Motor neuron (in vitro differentiated cells): Measurements from ENCODE around the gene CREG2. TPM values are rescaled to one million over a fixed set of nuclear protein-coding genes. Genes with fewer than 3 reads are reported as not detected.

ENCODE experiments used
- total RNA-seq, 8 experiments: library from RNA; unstranded; fragments of 300-600 nt; gene quantifications; 2 replicates each; pipeline versions ENCODE4 v1.2.3 to v1.2.4, GENCODE V29; 2022

CREG2 gene
- total RNA-seq, 8 experiments from 2014 or later = 0.05 to 14.9 (median 6.8) TPM; not detected in 1

Other genes starting within 250 kb of the CREG2 start
- gene TBC1D8, start 236.1 kb downstream of the CREG2 start, total RNA-seq = 10 to 100 TPM in 4 of 8 experiments, 1 to 10 TPM in 4; 4.7 to 14.3 (median 10.9) TPM
- 10 to 100 TPM; 15.1 to 30.4 (median 23.5) TPM for gene CNOT11, start 134.6 kb downstream of the CREG2 start, total RNA-seq
- 10 to 100 TPM; 16.8 to 44.7 (median 24.4) TPM for gene RNF149, start 78.8 kb downstream of the CREG2 start, total RNA-seq
- gene RFX8, start 87.6 kb upstream of the CREG2 start, total RNA-seq = under 1 TPM in 4 of 8 experiments, not detected in 4; 0.14 to 0.27 (median 0.23) TPM